Panc1 (cell line): ENCODE results near the gene MAST3. TPM values are rescaled to one million over a fixed set of nuclear protein-coding genes. Genes with fewer than 3 reads are reported as not detected.
A peak's percentile ranks its signal among the peaks of the same experiment; 100 is the strongest.

ENCODE experiments used
- ATAC-seq: fragments of 200-7000 bp; cut with Tn5 transposase; 2 replicates; pipeline ENCODE4 v1.9.1; 2020; ENCODE audit warnings: mild to moderate bottlenecking, moderate library complexity
- BruUV-seq: library from RNA; stranded (reverse); fragments of 400-500 nt; replicated peaks from 2 replicates; lab custom pipeline; 2021; lab: Mats Ljungman, UMichigan
- CTCF ChIA-PET: fragments of 300-600 bp; sonication (Branson Sonifier 250); formaldehyde crosslinking; loops from one replicate; lab custom pipeline; 2022; ENCODE audit warnings: antibody characterized with exemption; lab: Charles Lee
- POLR2A ChIA-PET: fragments of 300-600 bp; sonication (Branson Sonifier 250); formaldehyde crosslinking; loops from one replicate; lab custom pipeline; 2022; ENCODE audit warnings: antibody characterized with exemption; lab: Charles Lee
- DNase-seq: peaks from one replicate; pipeline ENCODE4 v3.0.0-alpha.2; 2010; ENCODE audit warnings: low read depth, low spot score
- H3K27ac ChIP-seq: 2 replicates; pipeline ENCODE4 v1.5.1; 2011; ENCODE audit warnings: mild to moderate bottlenecking, low read length, inconsistent platforms
- H3K27me3 ChIP-seq: fragments of 200-500 bp; sonication (Bioruptor generic); 2 replicates; pipeline ENCODE4 v1.6.0; 2014; ENCODE audit warnings: low read length, inconsistent platforms; ENCODE audit not compliant: control insufficient read depth, insufficient read depth
- H3K36me3 ChIP-seq: fragments of 200-500 bp; sonication (Bioruptor generic); 2 replicates; pipeline ENCODE4 v1.5.1; 2014; ENCODE audit warnings: inconsistent platforms, mild to moderate bottlenecking, low read length, moderate library complexity; ENCODE audit not compliant: control insufficient read depth, insufficient read depth
- H3K4me1 ChIP-seq: 2 replicates; pipeline ENCODE4 v1.5.1; 2011; ENCODE audit warnings: inconsistent platforms, mild to moderate bottlenecking, low read length, moderate library complexity; ENCODE audit not compliant: control insufficient read depth, insufficient read depth
- H3K4me3 ChIP-seq, 2 experiments: 2 replicates each; pipeline ENCODE4 v1.5.1; 2011 to 2012; ENCODE audit warnings: low read depth in 2 of 2, low read length in 2 of 2, mild to moderate bottlenecking in 2 of 2, inconsistent platforms in 1 of 2, moderate library complexity in 1 of 2
- H3K9me3 ChIP-seq: fragments of 200-500 bp; sonication (Bioruptor generic); 2 replicates; pipeline ENCODE4 v1.5.1; 2014; ENCODE audit warnings: low read depth, mild to moderate bottlenecking, inconsistent platforms, low read length, moderate library complexity; ENCODE audit not compliant: control insufficient read depth, insufficient read depth
- CTCF ChIP-seq: fragments of 450-650 bp; IDR thresholded peaks from 2 replicates; pipeline ENCODE4 v1.5.1; 2017; ENCODE audit warnings: mild to moderate bottlenecking
- POLR2AphosphoS5 ChIP-seq: IDR thresholded peaks from 2 replicates; pipeline ENCODE4 v1.6.1; 2012; ENCODE audit warnings: mild to moderate bottlenecking, low read depth, low read length, moderate library complexity
- REST ChIP-seq, 2 experiments: IDR thresholded peaks; 2 replicates each; pipeline ENCODE4 v1.6.1; 2011 to 2012; ENCODE audit warnings: low read depth in 2 of 2, control low read depth in 1 of 2, low read length in 1 of 2, mild to moderate bottlenecking in 1 of 2, moderate library complexity in 1 of 2; ENCODE audit not compliant: insufficient read depth in 1 of 2
- SIN3A ChIP-seq: IDR thresholded peaks from 2 replicates; pipeline ENCODE4 v1.6.1; 2012; ENCODE audit warnings: low read depth, mild to moderate bottlenecking, low read length, moderate library complexity, borderline replicate concordance; ENCODE audit not compliant: insufficient read depth
- TCF7L2 ChIP-seq: IDR thresholded peaks from 2 replicates; pipeline ENCODE4 v1.6.1; 2011; ENCODE audit warnings: mild to moderate bottlenecking, low read depth, low read length, inconsistent platforms
- in situ Hi-C: cut with HindIII; loops from 2 replicates; pipeline ENCODE4 v1.10.0; 2016; ENCODE audit warnings: low sequenced_read_pairs, low pct_unique_long_range_greater_than_20kb
- intact Hi-C: fragments of 100-400 bp; cut with micrococcal nuclease; formaldehyde crosslinking; loops from one replicate; pipeline ENCODE4 v1.10.0; 2022; ENCODE audit not compliant: unreplicated experiment
- total RNA-seq: library from RNA; stranded (reverse); gene quantifications from one replicate; pipeline ENCODE4 v1.2.1, GENCODE V29; 2021; ENCODE audit not compliant: unreplicated experiment

Gene MAST3
- total RNA-seq, 1 experiment from 2014 or later = 13.1 TPM

GRCh38 chr19:18117692-18118378 is 20.3 kb downstream of the MAST3 start:
- ATAC-seq (peak; percentile 92), DNase-seq (no peak)
- H3K4me3 ChIP-seq = peak overlapping the region; percentile 63 to 68
- peaks cover 10% of the 10 kb centered on the region for H3K4me1 ChIP-seq
- in situ Hi-C loops = no loop called here
- BruUV-seq = no TSS peak
- ChIA-PET POLR2A (interaction anchor here (0.5 kb wide), 1 partner anchor 241 kb away, joined by 5 read pairs; no protein-coding TSS in a partner anchor), CTCF (no interaction called here)
- no peaks in the 10 kb centered on the region for H3K27me3 ChIP-seq
- no peaks in the 10 kb centered on the region for H3K9me3 ChIP-seq
- peak overlapping the region; percentile 78 for H3K27ac ChIP-seq
- no peak for TF ChIP-seq POLR2AphosphoS5
- no peak for TF ChIP-seq SIN3A
- TF ChIP-seq TCF7L2 = no peak
- no peak for TF ChIP-seq CTCF
- TF ChIP-seq REST (IDR thresholded peaks at IDR 0.05; ENCODE audit: insufficient read depth in 1 of 2, low read depth in 2 of 2, low read length in 1 of 2) = no peak
- no peaks in the 10 kb centered on the region for H3K36me3 ChIP-seq
- intact Hi-C loops = loop anchor here (10.0 kb wide), 1 partner anchor 47 kb away; no protein-coding TSS in a partner anchor

- ATAC-seq (no peak), DNase-seq (no peak)
- Histone ChIP-seq H3K27ac (peak overlapping the region; percentile 78), H3K36me3 (no peaks in the 10 kb centered on the region), H3K4me1 (peaks cover 10% of the 10 kb centered on the region), H3K9me3 (no peaks in the 10 kb centered on the region), H3K27me3 (no peaks in the 10 kb centered on the region), H3K4me3 (peak overlapping the region; percentile 63 to 68)
- intact Hi-C loops (loop anchor here (10.0 kb wide), 1 partner anchor 46 kb away; no protein-coding TSS in a partner anchor), in situ Hi-C loops (no loop called here)
- ChIA-PET CTCF (no interaction called here), POLR2A (interaction anchor here (0.6 kb wide), 1 partner anchor 127 kb away, joined by 12 read pairs; no protein-coding TSS in a partner anchor)
- TF ChIP-seq TCF7L2 = no peak
- TF ChIP-seq POLR2AphosphoS5 = no peak
- no peak for TF ChIP-seq SIN3A
- no peak for TF ChIP-seq CTCF
- TF ChIP-seq REST (IDR thresholded peaks at IDR 0.05; ENCODE audit: insufficient read depth in 1 of 2, low read depth in 2 of 2, low read length in 1 of 2) = no peak
- BruUV-seq = TSS peak; percentile 64
These were observed 20.9 kb downstream of the MAST3 start for GRCh38 chr19:18118420-18119012.
